H9 (cell line): ENCODE measurements around the gene HCFC1. TPM values are rescaled to one million over a fixed set of nuclear protein-coding genes. Genes with fewer than 3 reads are reported as not detected.

Experiments
- DNase-seq: peaks from one replicate; pipeline ENCODE4 v3.0.0-alpha.2; 2017
- H2AFZ ChIP-seq: one replicate; pipeline ENCODE4 v1.6.1; 2013; ENCODE audit warnings: mild to moderate bottlenecking, low read length, control low read depth, moderate library complexity
- H2AK5ac ChIP-seq: 2 replicates; pipeline ENCODE4 v1.6.1; 2013; ENCODE audit warnings: low read length, control low read depth, mixed read lengths; ENCODE audit not compliant: insufficient read length
- H2BK120ac ChIP-seq: one replicate; pipeline ENCODE4 v1.6.1; 2013; ENCODE audit warnings: low read depth, mild to moderate bottlenecking, low read length, control low read depth, inconsistent platforms; ENCODE audit not compliant: poor library complexity, severe bottlenecking
- H2BK12ac ChIP-seq: 2 replicates; pipeline ENCODE4 v1.6.1; 2013; ENCODE audit warnings: low read length, control low read depth, mixed read lengths, low read depth; ENCODE audit not compliant: insufficient read length
- H2BK15ac ChIP-seq: 2 replicates; pipeline ENCODE4 v1.6.1; 2013; ENCODE audit warnings: low read depth, low read length, control low read depth
- H2BK20ac ChIP-seq: one replicate; pipeline ENCODE4 v1.6.1; 2013; ENCODE audit warnings: low read depth, mild to moderate bottlenecking, low read length, control low read depth, inconsistent platforms; ENCODE audit not compliant: poor library complexity, severe bottlenecking
- H2BK5ac ChIP-seq: 2 replicates; pipeline ENCODE4 v1.6.1; 2013; ENCODE audit warnings: low read length, control low read depth, mixed read lengths; ENCODE audit not compliant: insufficient read length
- H3K14ac ChIP-seq: 2 replicates; pipeline ENCODE4 v1.6.1; 2013; ENCODE audit warnings: low read length, control low read depth; ENCODE audit not compliant: insufficient read depth
- H3K18ac ChIP-seq: 2 replicates; pipeline ENCODE4 v1.6.1; 2013; ENCODE audit warnings: low read depth, mild to moderate bottlenecking, mixed read lengths, low read length, control low read depth; ENCODE audit not compliant: insufficient read length
- H3K23ac ChIP-seq: 2 replicates; pipeline ENCODE4 v1.6.1; 2013; ENCODE audit warnings: low read length, control low read depth, mixed read lengths, low read depth; ENCODE audit not compliant: insufficient read length
- H3K23me2 ChIP-seq: 2 replicates; pipeline ENCODE4 v1.6.1; 2013; ENCODE audit warnings: low read depth, mild to moderate bottlenecking, mixed read lengths, low read length, control low read depth; ENCODE audit not compliant: insufficient read length, poor library complexity, severe bottlenecking
- H3K27ac ChIP-seq: 2 replicates; pipeline ENCODE4 v1.5.1; 2013; ENCODE audit warnings: low read length, control low read depth, mixed read lengths, low read depth; ENCODE audit not compliant: insufficient read length
- H3K27me3 ChIP-seq: 2 replicates; pipeline ENCODE4 v1.6.1; 2013; ENCODE audit warnings: low read length, control low read depth, inconsistent platforms; ENCODE audit not compliant: insufficient read depth
- H3K4ac ChIP-seq: 2 replicates; pipeline ENCODE4 v1.6.1; 2013; ENCODE audit warnings: low read depth, mild to moderate bottlenecking, control low read depth, inconsistent platforms, low read length, moderate library complexity
- H3K4me1 ChIP-seq: 2 replicates; pipeline ENCODE4 v1.6.1; 2013; ENCODE audit warnings: low read length, control low read depth, inconsistent platforms; ENCODE audit not compliant: insufficient read depth
- H3K4me2 ChIP-seq: 2 replicates; pipeline ENCODE4 v1.6.1; 2013; ENCODE audit warnings: low read length, control low read depth, mixed read lengths; ENCODE audit not compliant: insufficient read length, insufficient read depth
- H3K56ac ChIP-seq: 2 replicates; pipeline ENCODE4 v1.6.1; 2013; ENCODE audit warnings: low read depth, mild to moderate bottlenecking, mixed read lengths, low read length, control low read depth; ENCODE audit not compliant: insufficient read length
- H3K79me1 ChIP-seq: 2 replicates; pipeline ENCODE4 v1.6.1; 2013; ENCODE audit warnings: low read depth, mild to moderate bottlenecking, moderate library complexity, low read length, control low read depth, inconsistent platforms; ENCODE audit not compliant: insufficient read depth, poor library complexity, severe bottlenecking
- H3K79me2 ChIP-seq: 2 replicates; pipeline ENCODE4 v1.6.1; 2013; ENCODE audit warnings: low read length, control low read depth, inconsistent platforms; ENCODE audit not compliant: insufficient read depth
- H3K9ac ChIP-seq: 2 replicates; pipeline ENCODE4 v1.6.1; 2013; ENCODE audit warnings: low read length, control low read depth, mixed read lengths; ENCODE audit not compliant: insufficient read length; ENCODE audit errors: extremely low read depth
- H3K9me3 ChIP-seq: one replicate; pipeline ENCODE4 v1.6.1; 2013; ENCODE audit warnings: low read depth, low read length, inconsistent platforms; ENCODE audit not compliant: control insufficient read depth
- H3T11ph ChIP-seq: one replicate; pipeline ENCODE4 v1.6.1; 2013; ENCODE audit warnings: mild to moderate bottlenecking, low read length, control low read depth, inconsistent platforms
- H4K20me1 ChIP-seq: one replicate; pipeline ENCODE4 v1.6.1; 2013; ENCODE audit not compliant: control insufficient read depth, insufficient read length, insufficient read depth
- H4K5ac ChIP-seq: 2 replicates; pipeline ENCODE4 v1.6.1; 2013; ENCODE audit warnings: low read depth, mild to moderate bottlenecking, mixed read lengths, low read length, control low read depth; ENCODE audit not compliant: insufficient read length
- H4K8ac ChIP-seq: replicated peaks from 2 replicates; pipeline ENCODE4 v1.6.1; 2013; ENCODE audit warnings: low read length, control low read depth, mixed read lengths, low read depth; ENCODE audit not compliant: insufficient read length
- H4K91ac ChIP-seq: 2 replicates; pipeline ENCODE4 v1.6.1; 2013; ENCODE audit warnings: low read depth, mild to moderate bottlenecking, moderate library complexity, mixed read lengths, low read length, control low read depth; ENCODE audit not compliant: insufficient read length
- H3K27ac Mint-ChIP-seq, 3 experiments: 2 replicates in 2 of 3; 3 replicates in 1 of 3; pipeline ENCODE4 v1.8.0; 2020 to 2021; ENCODE audit warnings: mixed read lengths in 3 of 3, mild to moderate bottlenecking in 1 of 3, moderate library complexity in 1 of 3
- H3K27me3 Mint-ChIP-seq: 2 replicates; pipeline ENCODE4 v1.8.0; 2021; ENCODE audit warnings: low read depth, mild to moderate bottlenecking, moderate library complexity, mixed read lengths
- H3K36me3 Mint-ChIP-seq, 3 experiments: 2 replicates in 2 of 3; 3 replicates in 1 of 3; pipeline ENCODE4 v1.8.0; 2020 to 2021; ENCODE audit warnings: low read depth in 3 of 3, mixed read lengths in 3 of 3; ENCODE audit not compliant: insufficient read depth in 1 of 3
- H3K4me1 Mint-ChIP-seq, 2 experiments: 2 replicates each; pipeline ENCODE4 v1.8.0; 2020; ENCODE audit warnings: mixed read lengths in 2 of 2
- H3K4me3 Mint-ChIP-seq, 2 experiments: 2 replicates in 1 of 2; 3 replicates in 1 of 2; pipeline ENCODE4 v1.8.0; 2020 to 2021; ENCODE audit warnings: mild to moderate bottlenecking in 2 of 2, mixed read lengths in 2 of 2, moderate library complexity in 1 of 2
- H3K9me3 Mint-ChIP-seq, 2 experiments: 2 replicates in 1 of 2; 3 replicates in 1 of 2; pipeline ENCODE4 v1.8.0; 2020; ENCODE audit warnings: mild to moderate bottlenecking in 2 of 2, mixed read lengths in 2 of 2, moderate library complexity in 1 of 2
- CTCF ChIP-seq: fragments of 200-600 bp; sonication (generic); conservative IDR thresholded peaks from 3 replicates; pipeline ENCODE4 v1.8.0; 2021; ENCODE audit warnings: antibody characterized with exemption, mild to moderate bottlenecking
- WGBS: extraction: QIAGEN DNeasy Blood & Tissue Kit; methylation state at CpG from one replicate; pipeline ENCODE4 v1.1.7; 2013; ENCODE audit warnings: missing lambda C conversion rate, low lambda C conversion rate, mixed read lengths; ENCODE audit not compliant: insufficient read length; ENCODE audit errors: extremely low coverage; 5-methylcytosine and 5-hydroxymethylcytosine counted together
- total RNA-seq: library from RNA; stranded (reverse); gene quantifications from 2 replicates; pipeline ENCODE4 v1.2.1, GENCODE V29; 2021

The HCFC1 gene
- total RNA-seq, 1 experiment from 2014 or later: 144 TPM

- TF ChIP-seq CTCF: no peak
- H3K23ac ChIP-seq: no peak overlapping the region
- Mint-ChIP-seq H3K36me3 (peaks cover 18 to 27% (median 18%) of the 10 kb centered on the region in 3 experiments), H3K4me1 (peaks cover 13 to 34% of the 10 kb centered on the region in 2 experiments), H3K4me3 (peak overlapping the region; percentile 71 to 83), H3K27ac (no peak overlapping the region; a peak in 1 of 7 replicates), H3K27me3 (no peaks in the 10 kb centered on the region; the same call in none of the 2 replicates), H3K9me3 (peaks cover 53 to 69% of the 10 kb centered on the region in 2 experiments)
- no peaks in the 10 kb centered on the region for H3K79me2 ChIP-seq
- H3K56ac ChIP-seq: no peak overlapping the region
- no peaks in the 10 kb centered on the region for H3K27me3 ChIP-seq
- no peak overlapping the region for H3K18ac ChIP-seq
- no peaks in the 10 kb centered on the region for H3K4me1 ChIP-seq
- H4K5ac ChIP-seq: no peak overlapping the region
- H3K23me2 ChIP-seq: peaks cover 22% of the 10 kb centered on the region
- no peak overlapping the region for H3T11ph ChIP-seq
- H2AFZ ChIP-seq: no peak overlapping the region
- no peak overlapping the region for H2BK12ac ChIP-seq
- H3K9me3 ChIP-seq: peaks cover 10% of the 10 kb centered on the region
- H3K4ac ChIP-seq: no peak overlapping the region
- H4K20me1 ChIP-seq: no peaks in the 10 kb centered on the region
- no peak overlapping the region for H2AK5ac ChIP-seq
- no peak overlapping the region for H2BK5ac ChIP-seq
- no peak for DNase-seq
- no peak overlapping the region for H2BK120ac ChIP-seq
- no peak overlapping the region for H3K9ac ChIP-seq
- no CpG with 5 or more reads among the region's 4 CpGs for WGBS
- H3K27ac ChIP-seq: no peak overlapping the region
- H3K14ac ChIP-seq: no peak overlapping the region; the same call in 1 of the 2 replicates
- no peak overlapping the region for H4K91ac ChIP-seq
- H3K4me2 ChIP-seq: peak overlapping the region; percentile 25
- H3K79me1 ChIP-seq: no peaks in the 10 kb centered on the region
- no peak overlapping the region for H4K8ac ChIP-seq
- H2BK15ac ChIP-seq: no peak overlapping the region
- no peak overlapping the region for H2BK20ac ChIP-seq
Measured at GRCh38 chrX:153926552-153926857, 45.1 kb downstream of the HCFC1 start.
